ENCODE data around the gene RIN3. TPM values are rescaled to one million over a fixed set of nuclear protein-coding genes. Genes with fewer than 3 reads are reported as not detected.

The RIN3 gene
- total RNA-seq, 3 donors from 2014 or later (not counting 1 experiment from before 2014, with no cell fraction given), result 248 to 289 (median 282) TPM

DNA sequence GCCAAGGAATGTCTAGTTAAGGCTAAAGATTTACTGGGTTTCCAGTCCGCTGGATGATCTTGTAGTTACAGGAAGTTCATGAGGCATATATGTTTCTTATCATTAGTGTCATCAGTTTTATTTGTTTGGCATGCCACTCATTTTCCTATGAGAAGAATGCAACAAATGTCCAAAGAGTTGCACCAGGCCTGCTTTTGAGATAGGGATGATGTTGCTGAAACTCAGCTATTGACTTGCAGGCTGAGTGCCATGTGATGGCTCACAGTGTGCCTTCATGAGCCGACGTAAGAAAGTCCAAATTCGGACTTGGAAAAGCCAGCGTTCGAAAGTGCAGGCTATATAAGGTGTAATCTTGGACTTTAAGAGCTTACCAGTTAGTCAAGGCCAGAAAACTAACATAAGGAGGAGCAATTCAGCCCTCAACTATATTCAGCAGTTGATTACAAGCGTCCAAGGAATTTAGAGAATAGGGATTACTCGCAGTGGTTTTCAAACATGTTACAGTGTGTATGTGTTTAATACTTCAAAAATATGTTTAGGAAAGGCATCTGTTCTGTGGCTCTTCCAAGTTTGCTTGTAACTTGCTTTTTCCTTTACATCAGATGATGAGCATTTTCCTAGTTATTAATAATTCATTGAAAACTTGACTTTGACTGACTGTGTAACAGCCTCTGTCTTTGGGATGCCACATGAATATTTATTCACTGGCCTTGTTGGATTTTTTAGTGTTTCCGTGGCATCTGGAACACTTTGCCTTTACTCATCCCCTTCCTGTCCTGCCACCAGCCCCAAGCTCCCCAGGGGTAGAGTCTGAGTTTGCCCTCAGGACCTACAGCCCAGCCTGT lies 133.6 kb downstream of the RIN3 start:
- peaks cover 65% of the 10 kb centered on the region for H3K4me1 ChIP-seq (ENCODE audit: control insufficient read depth, insufficient read depth, low read length)
- H3K36me3 Mint-ChIP-seq, result no peaks in the 10 kb centered on the region
- peak overlapping the region; percentile 14 for H3K4me3 Mint-ChIP-seq

DNA sequence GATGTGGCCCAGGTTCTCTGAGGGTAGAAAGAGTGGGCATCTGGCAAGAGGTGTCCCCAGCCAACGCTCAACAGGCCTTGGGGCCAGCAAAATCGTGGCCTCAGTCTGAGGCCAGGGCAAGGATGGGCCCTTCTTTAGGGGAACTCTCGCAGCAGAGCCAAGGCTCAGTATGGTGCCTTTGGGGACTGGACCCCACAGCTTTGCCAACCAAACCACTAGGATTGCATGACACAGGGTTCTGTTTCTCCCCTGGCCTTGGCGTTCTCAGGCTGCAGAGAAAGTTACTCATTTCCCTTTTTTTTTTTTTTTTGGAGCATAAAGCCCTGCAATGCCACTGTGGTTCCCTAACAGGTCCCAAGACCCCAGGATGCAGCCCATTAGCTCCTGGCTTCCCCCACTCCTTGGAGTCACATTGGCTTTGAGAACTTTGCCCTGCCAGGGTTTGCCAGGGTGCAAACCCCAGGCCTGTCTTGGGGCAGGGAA lies 134.3 kb downstream of the RIN3 start:
- Histone ChIP-seq H3K4me3 (ENCODE audit: low read length) (no peak overlapping the region), H3K27ac (ENCODE audit: low read length) (peak overlapping the region; percentile 99), H3K27me3 (ENCODE audit: control insufficient read depth, insufficient read depth, low read length) (no peaks in the 10 kb centered on the region), H3K4me1 (ENCODE audit: control insufficient read depth, insufficient read depth, low read length) (peaks cover 72% of the 10 kb centered on the region), H3K9me3 (ENCODE audit: control insufficient read depth, insufficient read depth, low read length) (peaks cover 4% of the 10 kb centered on the region), H3K36me3 (ENCODE audit: control insufficient read depth, insufficient read depth, low read length) (peaks cover 30% of the 10 kb centered on the region)
- Mint-ChIP-seq H3K9me3 (peaks cover 0 to 2% of the 10 kb centered on the region in 2 donors), H3K4me3 (no peak overlapping the region), H3K27me3 (ENCODE audit: low read depth in 2 of 2) (no peaks in the 10 kb centered on the region), H3K4me1 (peaks cover 48 to 67% of the 10 kb centered on the region in 2 donors), H3K36me3 (no peaks in the 10 kb centered on the region), H3K27ac (peak overlapping the region; percentile 96 to 99)
- ATAC-seq, result no peak
- WGBS (ENCODE audit: insufficient coverage), result 72% methylated on average over 4 of the region's 4 CpGs
- intact Hi-C loops (cut with micrococcal nuclease), result no loop called here
- no peak for DNase-seq
- TF ChIP-seq, protein P1, sequence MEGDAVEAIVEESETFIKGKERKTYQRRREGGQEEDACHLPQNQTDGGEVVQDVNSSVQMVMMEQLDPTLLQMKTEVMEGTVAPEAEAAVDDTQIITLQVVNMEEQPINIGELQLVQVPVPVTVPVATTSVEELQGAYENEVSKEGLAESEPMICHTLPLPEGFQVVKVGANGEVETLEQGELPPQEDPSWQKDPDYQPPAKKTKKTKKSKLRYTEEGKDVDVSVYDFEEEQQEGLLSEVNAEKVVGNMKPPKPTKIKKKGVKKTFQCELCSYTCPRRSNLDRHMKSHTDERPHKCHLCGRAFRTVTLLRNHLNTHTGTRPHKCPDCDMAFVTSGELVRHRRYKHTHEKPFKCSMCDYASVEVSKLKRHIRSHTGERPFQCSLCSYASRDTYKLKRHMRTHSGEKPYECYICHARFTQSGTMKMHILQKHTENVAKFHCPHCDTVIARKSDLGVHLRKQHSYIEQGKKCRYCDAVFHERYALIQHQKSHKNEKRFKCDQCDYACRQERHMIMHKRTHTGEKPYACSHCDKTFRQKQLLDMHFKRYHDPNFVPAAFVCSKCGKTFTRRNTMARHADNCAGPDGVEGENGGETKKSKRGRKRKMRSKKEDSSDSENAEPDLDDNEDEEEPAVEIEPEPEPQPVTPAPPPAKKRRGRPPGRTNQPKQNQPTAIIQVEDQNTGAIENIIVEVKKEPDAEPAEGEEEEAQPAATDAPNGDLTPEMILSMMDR (IDR thresholded peaks at IDR 0.05), result no peak

More for the DNA sequence above, 133.6 kb downstream of the RIN3 start:
- H3K27me3 Mint-ChIP-seq (ENCODE audit: low read depth in 2 of 2), result no peaks in the 10 kb centered on the region
- TF ChIP-seq, protein P1 (IDR thresholded peaks at IDR 0.05), result no peak
- Histone ChIP-seq H3K36me3 (ENCODE audit: control insufficient read depth, insufficient read depth, low read length) (peaks cover 34% of the 10 kb centered on the region), H3K4me3 (ENCODE audit: low read length) (no peak overlapping the region), H3K27me3 (ENCODE audit: control insufficient read depth, insufficient read depth, low read length) (no peaks in the 10 kb centered on the region), H3K9me3 (ENCODE audit: control insufficient read depth, insufficient read depth, low read length) (peaks cover 4% of the 10 kb centered on the region), H3K27ac (ENCODE audit: low read length) (peak overlapping the region; percentile 21)
- intact Hi-C loops (cut with micrococcal nuclease), result no loop called here
- WGBS (ENCODE audit: insufficient coverage), result 94% methylated on average over 9 of the region's 9 CpGs
- DNase-seq, result no peak
- no peak for ATAC-seq
- H3K27ac Mint-ChIP-seq, result peak overlapping the region; percentile 96 to 99
- peaks cover 45 to 68% of the 10 kb centered on the region in 2 donors for H3K4me1 Mint-ChIP-seq
- peaks cover 0 to 2% of the 10 kb centered on the region in 2 donors for H3K9me3 Mint-ChIP-seq

DNA sequence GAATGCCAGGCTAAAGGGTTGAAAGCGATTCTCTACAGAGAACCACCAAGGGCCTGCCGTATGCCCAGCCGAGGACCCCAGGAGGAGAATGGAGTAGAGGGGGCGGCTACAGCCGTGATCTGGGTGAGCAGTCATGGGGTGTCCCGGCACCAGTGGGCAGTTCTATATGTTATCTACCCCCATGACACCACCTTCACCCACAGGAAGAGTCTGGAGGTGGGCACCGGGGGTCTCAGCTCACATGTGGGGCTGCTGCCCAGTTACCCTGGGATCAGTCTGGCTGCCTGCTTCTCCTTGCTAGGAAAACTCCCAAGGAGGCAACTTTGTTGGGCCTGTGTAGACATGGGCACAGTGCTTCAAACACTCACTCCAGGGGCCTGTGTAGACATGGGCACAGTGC lies 135.5 kb downstream of the RIN3 start:
- Mint-ChIP-seq H3K4me3 (no peak overlapping the region), H3K9me3 (peaks cover 0 to 2% of the 10 kb centered on the region in 2 donors), H3K27ac (peak overlapping the region; percentile 96 to 99), H3K4me1 (peaks cover 54 to 78% of the 10 kb centered on the region in 2 donors), H3K27me3 (ENCODE audit: low read depth in 2 of 2) (no peaks in the 10 kb centered on the region), H3K36me3 (peaks cover 5% of the 10 kb centered on the region)
- DNase-seq (no peak), ATAC-seq (no peak)
- WGBS (ENCODE audit: insufficient coverage), result 91% methylated on average over 7 of the region's 7 CpGs
- Histone ChIP-seq H3K27me3 (ENCODE audit: control insufficient read depth, insufficient read depth, low read length) (no peaks in the 10 kb centered on the region), H3K9me3 (ENCODE audit: control insufficient read depth, insufficient read depth, low read length) (peaks cover 4% of the 10 kb centered on the region), H3K4me1 (ENCODE audit: control insufficient read depth, insufficient read depth, low read length) (peaks cover 83% of the 10 kb centered on the region), H3K4me3 (ENCODE audit: low read length) (no peak overlapping the region), H3K36me3 (ENCODE audit: control insufficient read depth, insufficient read depth, low read length) (peaks cover 28% of the 10 kb centered on the region), H3K27ac (ENCODE audit: low read length) (peak overlapping the region; percentile 99)
- intact Hi-C loops (cut with micrococcal nuclease), result no loop called here
- TF ChIP-seq, protein P1 (IDR thresholded peaks at IDR 0.05), result no peak
